ENCODE measurements around the gene LPP. TPM values are rescaled to one million over a fixed set of nuclear protein-coding genes. Genes with fewer than 3 reads are reported as not detected.
"Not testable (repeated sequence)": the region's sequence is repeated elsewhere in the genome, so short reads cannot be mapped to it uniquely, and the experiment has no call there.

Gene LPP
- polyA plus RNA-seq, 1 experiment, result 76.3 TPM

DNA sequence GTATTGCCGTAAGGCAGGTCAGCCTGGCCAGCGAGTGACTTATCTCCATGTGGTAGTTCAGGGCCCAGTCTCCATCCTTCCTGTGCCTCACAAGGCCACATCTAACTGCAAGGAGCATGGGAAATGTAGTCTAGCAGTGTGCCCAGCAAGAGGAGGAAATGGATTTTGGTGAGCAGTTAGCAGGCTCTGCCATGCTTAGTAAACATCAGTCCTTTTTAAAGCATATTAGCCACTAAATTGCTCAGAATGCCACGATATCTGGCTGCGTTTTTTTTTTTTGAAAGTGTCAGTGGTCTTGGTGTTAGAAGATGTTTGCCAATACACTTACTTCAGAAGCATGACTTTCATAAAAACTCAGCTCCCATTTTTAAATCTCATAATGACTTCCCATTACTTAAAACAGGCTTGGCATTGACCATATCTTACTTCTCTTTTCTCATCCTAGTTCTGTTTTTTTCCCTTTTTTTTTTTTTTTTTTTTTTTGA is 547.6 kb downstream of the LPP start:
- TF ChIP-seq, protein P1, sequence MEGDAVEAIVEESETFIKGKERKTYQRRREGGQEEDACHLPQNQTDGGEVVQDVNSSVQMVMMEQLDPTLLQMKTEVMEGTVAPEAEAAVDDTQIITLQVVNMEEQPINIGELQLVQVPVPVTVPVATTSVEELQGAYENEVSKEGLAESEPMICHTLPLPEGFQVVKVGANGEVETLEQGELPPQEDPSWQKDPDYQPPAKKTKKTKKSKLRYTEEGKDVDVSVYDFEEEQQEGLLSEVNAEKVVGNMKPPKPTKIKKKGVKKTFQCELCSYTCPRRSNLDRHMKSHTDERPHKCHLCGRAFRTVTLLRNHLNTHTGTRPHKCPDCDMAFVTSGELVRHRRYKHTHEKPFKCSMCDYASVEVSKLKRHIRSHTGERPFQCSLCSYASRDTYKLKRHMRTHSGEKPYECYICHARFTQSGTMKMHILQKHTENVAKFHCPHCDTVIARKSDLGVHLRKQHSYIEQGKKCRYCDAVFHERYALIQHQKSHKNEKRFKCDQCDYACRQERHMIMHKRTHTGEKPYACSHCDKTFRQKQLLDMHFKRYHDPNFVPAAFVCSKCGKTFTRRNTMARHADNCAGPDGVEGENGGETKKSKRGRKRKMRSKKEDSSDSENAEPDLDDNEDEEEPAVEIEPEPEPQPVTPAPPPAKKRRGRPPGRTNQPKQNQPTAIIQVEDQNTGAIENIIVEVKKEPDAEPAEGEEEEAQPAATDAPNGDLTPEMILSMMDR (IDR thresholded peaks at IDR 0.05; ENCODE audit: low read depth, low read length), result no peak
- ChIA-PET CTCF (no interaction called here), POLR2A (no interaction called here)
- H3K4me3 ChIP-seq (ENCODE audit: low read depth, low read length), result no peak overlapping the region
- H3K27me3 ChIP-seq (ENCODE audit: control insufficient read depth, insufficient read depth, low read length), result no peaks in the 10 kb centered on the region
- no peaks in the 10 kb centered on the region for H3K9me3 ChIP-seq (ENCODE audit: control insufficient read depth, insufficient read depth, low read length)
- no peak overlapping the region for H3K27ac ChIP-seq (ENCODE audit: low read depth, low read length)
- DNase-seq (ENCODE audit: low read depth, low spot score), result no peak

DNA sequence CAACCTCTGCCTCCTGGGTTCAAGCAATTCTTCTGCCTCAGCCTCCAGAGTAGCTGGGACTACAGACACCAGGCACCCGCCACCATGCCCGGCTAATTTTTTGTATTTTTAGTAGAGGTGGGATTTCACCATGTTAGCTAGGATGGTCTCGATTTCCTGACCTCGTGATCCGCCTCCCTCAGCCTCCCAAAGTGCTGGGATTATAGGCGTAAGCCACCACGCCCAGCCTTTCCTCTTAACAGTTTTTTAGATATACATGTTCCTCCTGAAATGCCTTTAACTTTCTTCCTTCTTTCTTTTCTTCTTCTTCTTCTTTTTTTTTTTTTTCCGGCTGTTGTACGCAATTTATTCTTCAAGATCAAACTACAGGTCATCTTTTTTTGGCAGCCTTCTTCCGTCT is 548.1 kb downstream of the LPP start:
- H3K9me3 ChIP-seq (ENCODE audit: control insufficient read depth, insufficient read depth, low read length); DNase-seq (ENCODE audit: low read depth, low spot score); H3K27me3 ChIP-seq (ENCODE audit: control insufficient read depth, insufficient read depth, low read length); POLR2A ChIA-PET; H3K27ac ChIP-seq (ENCODE audit: low read depth, low read length); CTCF ChIA-PET; H3K4me3 ChIP-seq (ENCODE audit: low read depth, low read length): not testable (repeated sequence)

DNA sequence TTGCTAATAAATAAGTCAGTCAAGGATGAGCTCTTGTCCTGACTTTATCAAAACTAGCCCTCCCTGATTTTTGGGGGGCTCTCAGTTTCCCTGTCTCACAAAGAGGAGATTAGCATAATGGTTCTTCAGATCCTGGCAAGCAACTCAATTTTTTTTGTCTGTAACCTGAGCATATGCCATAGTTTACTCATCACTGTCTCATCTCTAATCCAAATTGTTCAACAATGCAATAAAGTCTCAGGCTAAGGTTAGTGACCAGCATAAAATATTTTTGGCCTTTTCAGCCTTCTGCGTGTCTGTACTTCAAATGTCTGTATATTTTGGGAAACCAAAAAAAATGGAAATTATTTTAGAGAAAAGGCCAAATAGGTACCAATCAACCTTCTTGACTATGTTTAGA is 552.2 kb downstream of the LPP start:
- ChIA-PET POLR2A (interaction anchor here (0.6 to 0.9 kb wide), 2 partner anchors 85 to 433 kb away, joined by 4 to 8 read pairs; no protein-coding TSS in a partner anchor), CTCF (interaction anchor here (1.1 to 2.8 kb wide), 3 partner anchors 248 to 966 kb away, joined by 3 to 11 read pairs (median 4); no protein-coding TSS in a partner anchor)
- Histone ChIP-seq H3K4me3 (ENCODE audit: low read depth, low read length) (no peak overlapping the region), H3K27ac (ENCODE audit: low read depth, low read length) (no peak overlapping the region), H3K27me3 (ENCODE audit: control insufficient read depth, insufficient read depth, low read length) (no peaks in the 10 kb centered on the region), H3K9me3 (ENCODE audit: control insufficient read depth, insufficient read depth, low read length) (no peaks in the 10 kb centered on the region)
- no peak for DNase-seq (ENCODE audit: low read depth, low spot score)
- TF ChIP-seq, protein P1 (IDR thresholded peaks at IDR 0.05; ENCODE audit: low read depth, low read length), result no peak

DNA sequence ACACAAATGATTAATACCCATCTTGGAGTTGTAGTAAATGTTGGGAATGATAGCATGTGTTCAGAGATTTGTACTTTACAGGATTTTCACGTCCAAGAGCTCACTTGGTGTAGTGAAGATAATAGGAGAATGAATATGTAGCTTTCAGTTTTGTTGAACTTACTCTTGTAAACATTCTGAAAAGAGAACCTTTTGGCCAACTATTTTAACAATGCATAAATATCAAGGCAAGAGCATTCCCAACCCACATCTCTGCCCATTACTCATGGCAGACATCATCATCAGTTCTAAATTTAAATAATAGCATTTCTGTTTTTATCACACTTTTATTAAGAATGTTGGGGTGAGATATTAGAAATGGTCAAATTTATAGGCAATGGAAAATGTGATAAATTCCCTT is 552.6 kb downstream of the LPP start:
- Histone ChIP-seq H3K27ac (ENCODE audit: low read depth, low read length) (no peak overlapping the region), H3K4me3 (ENCODE audit: low read depth, low read length) (no peak overlapping the region), H3K9me3 (ENCODE audit: control insufficient read depth, insufficient read depth, low read length) (no peaks in the 10 kb centered on the region), H3K27me3 (ENCODE audit: control insufficient read depth, insufficient read depth, low read length) (no peaks in the 10 kb centered on the region)
- TF ChIP-seq, protein P1 (IDR thresholded peaks at IDR 0.05; ENCODE audit: low read depth, low read length), result no peak
- POLR2A ChIA-PET, result interaction anchor here (0.6 to 0.9 kb wide), 2 partner anchors 85 to 433 kb away, joined by 4 to 8 read pairs; no protein-coding TSS in a partner anchor
- CTCF ChIA-PET, result interaction anchor here (1.1 to 2.8 kb wide), 3 partner anchors 248 to 967 kb away, joined by 3 to 11 read pairs (median 4); no protein-coding TSS in a partner anchor
- no peak for DNase-seq (ENCODE audit: low read depth, low spot score)

DNA sequence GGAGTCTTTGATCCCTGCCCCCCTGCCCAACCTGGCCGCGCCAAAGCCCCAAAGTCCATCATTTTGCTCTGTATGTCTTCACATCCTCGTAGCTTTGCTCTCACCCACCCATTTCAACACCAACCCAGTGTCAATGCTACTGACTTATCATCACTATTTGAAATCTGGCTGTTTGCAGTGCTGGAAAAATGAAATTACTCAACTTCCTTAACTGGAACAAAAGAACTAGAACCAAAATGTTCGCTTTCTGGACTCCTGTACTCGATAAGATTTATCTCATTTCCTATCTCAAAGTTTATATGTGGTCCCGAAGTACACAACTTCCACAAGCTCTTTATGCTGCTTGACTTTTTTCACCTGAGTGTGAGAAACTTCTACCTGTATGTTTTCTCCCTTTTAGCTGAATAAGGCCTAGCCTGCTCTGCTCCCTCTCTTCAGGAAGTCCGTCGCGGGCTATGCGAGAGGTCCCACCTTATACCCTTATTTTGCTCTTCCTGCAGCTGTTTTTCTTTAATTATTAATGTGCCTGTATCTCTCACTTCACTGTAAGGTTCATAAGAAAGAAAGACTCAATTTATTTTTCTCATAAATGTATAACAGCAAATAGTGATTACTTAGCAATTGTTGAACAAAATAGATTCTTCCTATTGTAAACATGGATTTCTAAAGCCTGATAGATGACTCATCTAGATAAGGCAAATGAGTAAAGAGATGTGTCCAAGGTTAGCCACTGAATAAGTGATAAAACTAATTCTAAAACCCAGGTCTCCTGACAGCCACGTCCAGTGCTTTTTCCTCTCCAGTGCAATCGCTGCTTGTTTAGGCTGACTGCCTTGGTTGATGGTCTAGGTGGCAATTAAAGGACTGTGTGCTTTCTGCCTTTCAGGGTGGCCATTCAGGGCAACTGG is 553.7 kb downstream of the LPP start:
- ChIA-PET POLR2A (no interaction called here), CTCF (interaction anchor here (1.5 to 2.8 kb wide), 2 partner anchors 247 to 967 kb away, joined by 4 to 11 read pairs; no protein-coding TSS in a partner anchor)
- H3K9me3 ChIP-seq (ENCODE audit: control insufficient read depth, insufficient read depth, low read length), result no peaks in the 10 kb centered on the region
- H3K4me3 ChIP-seq (ENCODE audit: low read depth, low read length), result no peak overlapping the region
- TF ChIP-seq, protein P1 (IDR thresholded peaks at IDR 0.05; ENCODE audit: low read depth, low read length), result no peak
- DNase-seq (ENCODE audit: low read depth, low spot score), result no peak
- H3K27me3 ChIP-seq (ENCODE audit: control insufficient read depth, insufficient read depth, low read length), result no peaks in the 10 kb centered on the region
- no peak overlapping the region for H3K27ac ChIP-seq (ENCODE audit: low read depth, low read length)
